H9 (cell line): ENCODE data around the gene C9orf43. TPM values are rescaled to one million over a fixed set of nuclear protein-coding genes. Genes with fewer than 3 reads are reported as not detected.

Experiments
- DNase-seq: peaks from one replicate; pipeline ENCODE4 v3.0.0-alpha.2; 2017
- H2AFZ ChIP-seq: one replicate; pipeline ENCODE4 v1.6.1; 2013; ENCODE audit warnings: mild to moderate bottlenecking, low read length, control low read depth, moderate library complexity
- H2AK5ac ChIP-seq: 2 replicates; pipeline ENCODE4 v1.6.1; 2013; ENCODE audit warnings: low read length, control low read depth, mixed read lengths; ENCODE audit not compliant: insufficient read length
- H2BK120ac ChIP-seq: one replicate; pipeline ENCODE4 v1.6.1; 2013; ENCODE audit warnings: low read depth, mild to moderate bottlenecking, low read length, control low read depth, inconsistent platforms; ENCODE audit not compliant: poor library complexity, severe bottlenecking
- H2BK12ac ChIP-seq: 2 replicates; pipeline ENCODE4 v1.6.1; 2013; ENCODE audit warnings: low read length, control low read depth, mixed read lengths, low read depth; ENCODE audit not compliant: insufficient read length
- H2BK15ac ChIP-seq: 2 replicates; pipeline ENCODE4 v1.6.1; 2013; ENCODE audit warnings: low read depth, low read length, control low read depth
- H2BK20ac ChIP-seq: one replicate; pipeline ENCODE4 v1.6.1; 2013; ENCODE audit warnings: low read depth, mild to moderate bottlenecking, low read length, control low read depth, inconsistent platforms; ENCODE audit not compliant: poor library complexity, severe bottlenecking
- H2BK5ac ChIP-seq: 2 replicates; pipeline ENCODE4 v1.6.1; 2013; ENCODE audit warnings: low read length, control low read depth, mixed read lengths; ENCODE audit not compliant: insufficient read length
- H3K14ac ChIP-seq: 2 replicates; pipeline ENCODE4 v1.6.1; 2013; ENCODE audit warnings: low read length, control low read depth; ENCODE audit not compliant: insufficient read depth
- H3K18ac ChIP-seq: 2 replicates; pipeline ENCODE4 v1.6.1; 2013; ENCODE audit warnings: low read depth, mild to moderate bottlenecking, mixed read lengths, low read length, control low read depth; ENCODE audit not compliant: insufficient read length
- H3K23ac ChIP-seq: 2 replicates; pipeline ENCODE4 v1.6.1; 2013; ENCODE audit warnings: low read length, control low read depth, mixed read lengths, low read depth; ENCODE audit not compliant: insufficient read length
- H3K23me2 ChIP-seq: 2 replicates; pipeline ENCODE4 v1.6.1; 2013; ENCODE audit warnings: low read depth, mild to moderate bottlenecking, mixed read lengths, low read length, control low read depth; ENCODE audit not compliant: insufficient read length, poor library complexity, severe bottlenecking
- H3K27ac ChIP-seq: 2 replicates; pipeline ENCODE4 v1.5.1; 2013; ENCODE audit warnings: low read length, control low read depth, mixed read lengths, low read depth; ENCODE audit not compliant: insufficient read length
- H3K27me3 ChIP-seq: 2 replicates; pipeline ENCODE4 v1.6.1; 2013; ENCODE audit warnings: low read length, control low read depth, inconsistent platforms; ENCODE audit not compliant: insufficient read depth
- H3K4ac ChIP-seq: 2 replicates; pipeline ENCODE4 v1.6.1; 2013; ENCODE audit warnings: low read depth, mild to moderate bottlenecking, control low read depth, inconsistent platforms, low read length, moderate library complexity
- H3K4me1 ChIP-seq: 2 replicates; pipeline ENCODE4 v1.6.1; 2013; ENCODE audit warnings: low read length, control low read depth, inconsistent platforms; ENCODE audit not compliant: insufficient read depth
- H3K4me2 ChIP-seq: 2 replicates; pipeline ENCODE4 v1.6.1; 2013; ENCODE audit warnings: low read length, control low read depth, mixed read lengths; ENCODE audit not compliant: insufficient read length, insufficient read depth
- H3K56ac ChIP-seq: 2 replicates; pipeline ENCODE4 v1.6.1; 2013; ENCODE audit warnings: low read depth, mild to moderate bottlenecking, mixed read lengths, low read length, control low read depth; ENCODE audit not compliant: insufficient read length
- H3K79me1 ChIP-seq: 2 replicates; pipeline ENCODE4 v1.6.1; 2013; ENCODE audit warnings: low read depth, mild to moderate bottlenecking, moderate library complexity, low read length, control low read depth, inconsistent platforms; ENCODE audit not compliant: insufficient read depth, poor library complexity, severe bottlenecking
- H3K79me2 ChIP-seq: 2 replicates; pipeline ENCODE4 v1.6.1; 2013; ENCODE audit warnings: low read length, control low read depth, inconsistent platforms; ENCODE audit not compliant: insufficient read depth
- H3K9ac ChIP-seq: 2 replicates; pipeline ENCODE4 v1.6.1; 2013; ENCODE audit warnings: low read length, control low read depth, mixed read lengths; ENCODE audit not compliant: insufficient read length; ENCODE audit errors: extremely low read depth
- H3K9me3 ChIP-seq: one replicate; pipeline ENCODE4 v1.6.1; 2013; ENCODE audit warnings: low read depth, low read length, inconsistent platforms; ENCODE audit not compliant: control insufficient read depth
- H3T11ph ChIP-seq: one replicate; pipeline ENCODE4 v1.6.1; 2013; ENCODE audit warnings: mild to moderate bottlenecking, low read length, control low read depth, inconsistent platforms
- H4K20me1 ChIP-seq: one replicate; pipeline ENCODE4 v1.6.1; 2013; ENCODE audit not compliant: control insufficient read depth, insufficient read length, insufficient read depth
- H4K5ac ChIP-seq: 2 replicates; pipeline ENCODE4 v1.6.1; 2013; ENCODE audit warnings: low read depth, mild to moderate bottlenecking, mixed read lengths, low read length, control low read depth; ENCODE audit not compliant: insufficient read length
- H4K8ac ChIP-seq: replicated peaks from 2 replicates; pipeline ENCODE4 v1.6.1; 2013; ENCODE audit warnings: low read length, control low read depth, mixed read lengths, low read depth; ENCODE audit not compliant: insufficient read length
- H4K91ac ChIP-seq: 2 replicates; pipeline ENCODE4 v1.6.1; 2013; ENCODE audit warnings: low read depth, mild to moderate bottlenecking, moderate library complexity, mixed read lengths, low read length, control low read depth; ENCODE audit not compliant: insufficient read length
- H3K27ac Mint-ChIP-seq, 3 experiments: 2 replicates in 2 of 3; 3 replicates in 1 of 3; pipeline ENCODE4 v1.8.0; 2020 to 2021; ENCODE audit warnings: mixed read lengths in 3 of 3, mild to moderate bottlenecking in 1 of 3, moderate library complexity in 1 of 3
- H3K27me3 Mint-ChIP-seq: 2 replicates; pipeline ENCODE4 v1.8.0; 2021; ENCODE audit warnings: low read depth, mild to moderate bottlenecking, moderate library complexity, mixed read lengths
- H3K36me3 Mint-ChIP-seq, 3 experiments: 2 replicates in 2 of 3; 3 replicates in 1 of 3; pipeline ENCODE4 v1.8.0; 2020 to 2021; ENCODE audit warnings: low read depth in 3 of 3, mixed read lengths in 3 of 3; ENCODE audit not compliant: insufficient read depth in 1 of 3
- H3K4me1 Mint-ChIP-seq, 2 experiments: 2 replicates each; pipeline ENCODE4 v1.8.0; 2020; ENCODE audit warnings: mixed read lengths in 2 of 2
- H3K4me3 Mint-ChIP-seq, 2 experiments: 2 replicates in 1 of 2; 3 replicates in 1 of 2; pipeline ENCODE4 v1.8.0; 2020 to 2021; ENCODE audit warnings: mild to moderate bottlenecking in 2 of 2, mixed read lengths in 2 of 2, moderate library complexity in 1 of 2
- H3K9me3 Mint-ChIP-seq, 2 experiments: 2 replicates in 1 of 2; 3 replicates in 1 of 2; pipeline ENCODE4 v1.8.0; 2020; ENCODE audit warnings: mild to moderate bottlenecking in 2 of 2, mixed read lengths in 2 of 2, moderate library complexity in 1 of 2
- CTCF ChIP-seq: fragments of 200-600 bp; sonication (generic); conservative IDR thresholded peaks from 3 replicates; pipeline ENCODE4 v1.8.0; 2021; ENCODE audit warnings: antibody characterized with exemption, mild to moderate bottlenecking
- WGBS: extraction: QIAGEN DNeasy Blood & Tissue Kit; methylation state at CpG from one replicate; pipeline ENCODE4 v1.1.7; 2013; ENCODE audit warnings: missing lambda C conversion rate, low lambda C conversion rate, mixed read lengths; ENCODE audit not compliant: insufficient read length; ENCODE audit errors: extremely low coverage; 5-methylcytosine and 5-hydroxymethylcytosine counted together
- total RNA-seq: library from RNA; stranded (reverse); gene quantifications from 2 replicates; pipeline ENCODE4 v1.2.1, GENCODE V29; 2021

C9orf43 gene
- total RNA-seq, 1 experiment from 2014 or later = 0.57 TPM

DNA sequence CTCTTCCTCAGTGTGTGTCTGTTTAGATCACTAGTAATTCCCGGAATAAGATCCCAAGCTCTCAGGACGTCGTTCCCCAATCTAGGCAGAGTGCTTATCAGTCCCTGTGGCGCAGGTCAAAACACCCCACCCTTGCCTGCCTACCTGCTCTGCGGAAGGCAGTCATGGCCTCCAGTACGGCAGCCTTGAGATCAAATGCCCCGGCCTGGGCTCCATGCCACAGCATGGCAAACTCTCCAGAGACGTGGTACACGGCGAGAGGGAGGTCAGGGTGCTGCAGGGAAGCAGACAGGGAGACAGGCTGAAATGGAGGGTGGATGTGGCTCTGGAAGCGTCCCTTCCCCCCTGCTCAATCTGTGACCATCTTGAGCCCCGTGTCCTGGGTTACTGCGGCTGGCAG, 21.7 kb upstream of the C9orf43 start:
- Histone ChIP-seq H3K27me3 (no peaks in the 10 kb centered on the region), H4K5ac (no peak overlapping the region), H4K91ac (no peak overlapping the region), H3K23ac (no peak overlapping the region), H3K56ac (no peak overlapping the region), H2BK120ac (no peak overlapping the region), H2AFZ (no peak overlapping the region), H3T11ph (no peak overlapping the region), H2AK5ac (no peak overlapping the region), H3K27ac (no peak overlapping the region), H3K18ac (no peak overlapping the region), H3K79me1 (no peaks in the 10 kb centered on the region), H3K79me2 (no peaks in the 10 kb centered on the region), H3K4me2 (no peak overlapping the region), H4K8ac (no peak overlapping the region), H2BK5ac (no peak overlapping the region), H4K20me1 (no peaks in the 10 kb centered on the region), H3K9ac (no peak overlapping the region), H2BK12ac (no peak overlapping the region), H3K4me1 (no peaks in the 10 kb centered on the region), H2BK20ac (no peak overlapping the region), H2BK15ac (no peak overlapping the region), H3K9me3 (no peaks in the 10 kb centered on the region), H3K14ac (no peak overlapping the region), H3K23me2 (no peaks in the 10 kb centered on the region), H3K4ac (no peak overlapping the region)
- no peak overlapping the region; a peak in 1 of 7 replicates for H3K27ac Mint-ChIP-seq
- no peak overlapping the region for H3K4me3 Mint-ChIP-seq
- no peaks in the 10 kb centered on the region for H3K4me1 Mint-ChIP-seq
- no peaks in the 10 kb centered on the region for H3K27me3 Mint-ChIP-seq
- no peak for DNase-seq
- peaks cover 3 to 47% (median 35%) of the 10 kb centered on the region in 3 experiments; a peak in 5 of 7 replicates for H3K36me3 Mint-ChIP-seq
- H3K9me3 Mint-ChIP-seq = no peaks in the 10 kb centered on the region
- no peak for TF ChIP-seq CTCF
- no CpG with 5 or more reads among the region's 13 CpGs for WGBS
